ENCODE data around the gene GIT1. TPM values are rescaled to one million over a fixed set of nuclear protein-coding genes. Genes with fewer than 3 reads are reported as not detected.

Gene GIT1
- total and polyA plus RNA-seq, 2 of the 13 experiments (the other 11 are each of a cell fraction or from before 2014, with no cell fraction given): 14.2 to 30.8 TPM

DNA sequence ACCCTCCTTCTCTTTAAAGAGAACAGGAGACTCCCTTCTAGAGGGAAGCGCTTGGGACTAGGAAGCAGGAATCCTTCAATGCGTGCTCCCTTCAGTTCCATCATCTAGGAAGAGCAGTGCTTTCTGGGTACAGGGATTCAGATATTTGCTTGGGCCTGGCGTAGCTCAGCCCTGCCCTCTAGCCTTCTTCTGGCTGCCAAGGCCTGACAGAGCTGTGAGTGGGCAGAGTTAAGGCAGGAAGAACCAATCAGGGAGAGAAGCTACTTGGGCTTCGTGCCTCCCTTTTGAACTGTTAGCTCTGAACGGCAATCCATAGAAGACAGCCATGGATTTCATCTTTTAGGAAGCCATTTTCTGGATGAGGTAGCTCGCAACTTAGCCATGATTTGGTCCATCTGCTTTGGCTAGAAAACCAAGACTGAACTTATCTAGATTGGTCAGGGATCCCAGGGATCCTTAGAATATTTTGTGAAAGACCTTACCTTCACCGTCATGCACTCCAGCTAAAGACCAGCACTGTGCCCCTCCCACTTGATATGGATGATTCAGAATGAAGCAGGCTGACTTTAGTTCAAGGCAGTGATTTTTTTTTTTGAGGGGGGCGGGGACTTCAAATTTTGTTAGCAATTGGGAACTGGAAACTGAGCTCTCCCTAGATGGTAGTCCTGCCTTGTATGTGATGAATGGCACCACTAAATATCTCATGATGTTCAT, 35.7 kb upstream of the GIT1 start (continued):
- TF ChIP-seq ZHX2 (IDR thresholded peaks at IDR 0.05; ENCODE audit: low read depth) (no peak), ZHX2 (CRISPR knock-in tag; IDR thresholded peaks at IDR 0.05; ENCODE audit: borderline replicate concordance) (no peak), FOXA3 (CRISPR knock-in tag; IDR thresholded peaks at IDR 0.05) (no peak), AHDC1 (CRISPR knock-in tag; IDR thresholded peaks at IDR 0.05; ENCODE audit: borderline replicate concordance) (no peak)
